Effector memory CD8-positive, alpha-beta T cell (primary cell): ENCODE results near the gene RGSL1.
A peak's percentile ranks its signal among the peaks of the same experiment; 100 is the strongest.

ENCODE experiments used
- ATAC-seq: fragments of 150-1000 bp; cut with Tn5 transposase; replicated peaks from 2 replicates; pipeline ENCODE4 v1.10.0; 2021; ENCODE audit warnings: mild to moderate bottlenecking, moderate library complexity
- DNase-seq, 3 experiments: peaks; one replicate each; pipeline ENCODE4 v3.0.0; 2021
- H3K27ac Mint-ChIP-seq, 2 donors: one replicate each; pipeline ENCODE4 v1.8.0; 2022; ENCODE audit warnings: mild to moderate bottlenecking in 2 of 2, mixed read lengths in 2 of 2, moderate library complexity in 2 of 2
- H3K27me3 Mint-ChIP-seq, 2 donors: one replicate each; pipeline ENCODE4 v1.8.0; 2022; ENCODE audit warnings: mixed read lengths in 2 of 2
- H3K36me3 Mint-ChIP-seq: one replicate; pipeline ENCODE4 v1.8.0; 2022; ENCODE audit warnings: mild to moderate bottlenecking, moderate library complexity, mixed read lengths; ENCODE audit not compliant: insufficient read depth
- H3K4me1 Mint-ChIP-seq, 2 donors: one replicate each; pipeline ENCODE4 v1.8.0; 2022; ENCODE audit warnings: low read depth in 2 of 2, mixed read lengths in 2 of 2
- H3K4me3 Mint-ChIP-seq, 2 donors: one replicate each; pipeline ENCODE4 v1.8.0; 2022; ENCODE audit warnings: mild to moderate bottlenecking in 2 of 2, mixed read lengths in 2 of 2, moderate library complexity in 2 of 2
- H3K9me3 Mint-ChIP-seq, 2 donors: one replicate each; pipeline ENCODE4 v1.8.0; 2022; ENCODE audit warnings: mixed read lengths in 2 of 2

The RGSL1 gene

GRCh38 chr1:182604175-182605164, 154.5 kb downstream of the RGSL1 start, which contains the start of gene RGS16:
TSS of gene RGS16 (minus strand) at chr1:182604389. CDS start at chr1:182604259, 130 bp downstream.
- ATAC-seq (peak; percentile 88), DNase-seq (peak; percentile 83 to 88 (median 88))
- H3K4me1 Mint-ChIP-seq: peaks cover 16 to 17% of the 10 kb centered on the region in 2 donors
- peaks cover 30 to 31% of the 10 kb centered on the region in 2 donors for H3K27me3 Mint-ChIP-seq
- H3K36me3 Mint-ChIP-seq: peaks cover 10% of the 10 kb centered on the region
- no peak within 1 kb of the TSS for H3K27ac Mint-ChIP-seq
- H3K4me3 Mint-ChIP-seq: peak within 1 kb of the TSS; percentile 77 to 80
- H3K9me3 Mint-ChIP-seq: no peaks in the 10 kb centered on the region

- H3K4me3 Mint-ChIP-seq: no peak overlapping the region
- peaks cover 10% of the 10 kb centered on the region for H3K36me3 Mint-ChIP-seq
- DNase-seq (no peak), ATAC-seq (no peak)
- H3K27ac Mint-ChIP-seq: no peak overlapping the region
- peaks cover 17 to 18% of the 10 kb centered on the region in 2 donors for H3K4me1 Mint-ChIP-seq
- no peaks in the 10 kb centered on the region for H3K9me3 Mint-ChIP-seq
- H3K27me3 Mint-ChIP-seq: peaks cover 53 to 62% of the 10 kb centered on the region in 2 donors
Measured at GRCh38 chr1:182607566-182607965, 157.6 kb downstream of the RGSL1 start.

- Mint-ChIP-seq H3K4me1 (peaks cover 15 to 17% of the 10 kb centered on the region in 2 donors), H3K27ac (no peak overlapping the region), H3K27me3 (peaks cover 60 to 69% of the 10 kb centered on the region in 2 donors), H3K4me3 (no peak overlapping the region), H3K9me3 (no peaks in the 10 kb centered on the region), H3K36me3 (peaks cover 10% of the 10 kb centered on the region)
- ATAC-seq (no peak), DNase-seq (no peak)
Measured at GRCh38 chr1:182608236-182608635, 158.3 kb downstream of the RGSL1 start.

- H3K27me3 Mint-ChIP-seq: peaks cover 68 to 77% of the 10 kb centered on the region in 2 donors
- peaks cover 10 to 14% of the 10 kb centered on the region in 2 donors for H3K4me1 Mint-ChIP-seq
- H3K9me3 Mint-ChIP-seq: no peaks in the 10 kb centered on the region
- H3K27ac Mint-ChIP-seq: no peak overlapping the region
- no peak for ATAC-seq
- no peak for DNase-seq
- peaks cover 6% of the 10 kb centered on the region for H3K36me3 Mint-ChIP-seq
- no peak overlapping the region for H3K4me3 Mint-ChIP-seq
Measured at GRCh38 chr1:182608845-182609610, 159.1 kb downstream of the RGSL1 start.
